Omental fat pad (tissue), 4 donors: ENCODE data around the gene LSM14A. TPM values are rescaled to one million over a fixed set of nuclear protein-coding genes. Genes with fewer than 3 reads are reported as not detected.
"Not testable (repeated sequence)": the region's sequence is repeated elsewhere in the genome, so short reads cannot be mapped to it uniquely, and the experiment has no call there.

ENCODE experiments used
- ATAC-seq: fragments of 150-250 bp; one replicate; pipeline ENCODE4 v1.9.1; 2016; ENCODE audit warnings: mild to moderate bottlenecking, moderate library complexity; ENCODE audit not compliant: low FRiP score
- DNase-seq: peaks from one replicate; pipeline ENCODE4 v3.0.0-alpha.2; 2019; ENCODE audit warnings: low spot score
- CTCF ChIP-seq, 3 donors: fragments of 450-650 bp; IDR thresholded peaks; one replicate each; pipeline ENCODE4 v1.5.1; 2016 to 2017; ENCODE audit warnings: antibody characterized with exemption in 3 of 3, mild to moderate bottlenecking in 3 of 3, moderate library complexity in 2 of 3
- total RNA-seq, 4 donors: library from RNA; depleted of rRNA; stranded (reverse); fragments of >200 nt; gene quantifications; one replicate each; pipeline ENCODE4 v1.1.0, GENCODE V29; 2016

Gene LSM14A
- total RNA-seq, 4 donors from 2014 or later, result 63.0 to 128 (median 93.1) TPM

GRCh38 chr19:34215666-34216038 lies 43.3 kb downstream of the LSM14A start:
- DNase-seq (no peak), ATAC-seq (no peak)
- no peak for TF ChIP-seq CTCF (IDR thresholded peaks at IDR 0.05)

DNA sequence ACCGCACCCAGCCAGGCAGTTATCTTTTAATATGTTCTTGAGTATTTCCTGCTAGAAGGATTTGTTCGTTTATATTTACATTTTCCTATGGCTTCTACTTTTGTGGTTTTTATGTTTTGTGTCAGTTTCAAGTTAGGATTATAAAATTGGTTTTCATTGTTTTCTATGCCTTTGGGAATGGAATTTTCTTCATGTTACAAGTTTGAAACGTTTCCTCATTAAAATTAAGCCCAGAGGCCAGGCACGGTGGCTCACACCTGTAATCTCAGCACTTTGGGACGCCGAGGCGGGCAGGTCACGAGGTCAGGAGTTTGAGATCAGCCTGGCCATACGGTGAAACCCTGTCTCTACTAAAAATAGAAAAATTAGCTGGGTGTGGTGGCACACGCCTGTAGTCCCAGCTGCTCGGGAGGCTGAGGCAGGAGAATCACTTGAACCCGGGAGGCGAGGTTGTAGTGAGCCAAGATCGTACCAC lies 44.5 kb downstream of the LSM14A start:
- DNase-seq, ATAC-seq: not testable (repeated sequence)

- DNase-seq (no peak), ATAC-seq (no peak)
- TF ChIP-seq CTCF (IDR thresholded peaks at IDR 0.05), result no peak
Observed at GRCh38 chr19:34217952-34218817, 45.9 kb downstream of the LSM14A start.

DNA sequence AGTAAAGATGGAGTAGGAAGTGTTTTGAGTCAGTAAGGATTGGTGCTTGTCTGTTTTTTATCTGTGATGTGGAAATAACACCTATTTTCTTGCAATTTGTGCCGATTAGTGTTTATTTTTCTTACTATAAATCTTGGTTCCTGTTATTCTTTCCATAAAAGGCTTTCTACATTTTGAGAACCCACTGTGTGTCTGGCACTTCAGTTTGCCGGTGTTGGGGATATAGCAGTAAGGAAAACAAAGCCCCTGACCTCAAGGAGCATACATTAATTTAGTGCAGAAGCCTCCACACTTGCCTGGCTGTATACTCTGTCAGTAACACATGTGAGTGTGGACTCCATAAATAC lies 46.5 kb downstream of the LSM14A start:
- no peak for TF ChIP-seq CTCF (IDR thresholded peaks at IDR 0.05)
- DNase-seq, result no peak
- no peak for ATAC-seq

- peak; percentile 75 for DNase-seq
- no peak for ATAC-seq
- TF ChIP-seq CTCF (IDR thresholded peaks at IDR 0.05), result no peak
Observed at GRCh38 chr19:34220472-34221063, 48.3 kb downstream of the LSM14A start.

- no peak for ATAC-seq
- TF ChIP-seq CTCF (IDR thresholded peaks at IDR 0.05), result no peak
- DNase-seq, result no peak
Observed at GRCh38 chr19:34222386-34222785, 50.1 kb downstream of the LSM14A start.

DNA sequence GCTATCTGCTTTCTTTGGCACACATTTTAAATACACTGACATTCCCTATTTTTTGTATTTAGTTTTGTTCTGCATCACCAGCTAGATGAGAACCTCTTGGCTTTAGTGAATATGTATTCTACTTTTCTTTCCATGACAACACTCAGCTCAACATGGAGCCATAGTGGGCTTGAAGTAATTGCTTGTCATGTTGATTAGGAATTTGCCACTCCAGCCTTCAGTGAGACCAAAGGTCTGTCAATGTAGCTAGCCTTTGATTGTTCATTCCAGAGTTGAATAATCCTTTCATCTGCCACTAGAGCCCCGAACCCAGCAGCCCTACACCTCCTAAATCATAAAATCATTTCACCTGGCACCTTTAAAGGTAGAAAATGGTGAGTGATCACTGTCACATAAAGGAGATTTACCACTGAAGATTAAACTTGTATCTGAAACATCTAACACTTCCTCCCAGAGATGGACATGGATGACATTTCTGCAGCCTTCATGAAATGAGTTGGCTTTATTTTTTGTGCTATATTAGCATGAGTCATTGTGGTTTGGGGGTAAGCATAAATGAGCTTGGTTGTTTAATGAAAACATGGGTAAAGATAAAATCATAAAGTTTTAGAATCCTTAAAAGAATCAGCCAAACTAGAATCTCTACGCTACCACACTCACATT lies 52.8 kb downstream of the LSM14A start:
- no peak for TF ChIP-seq CTCF (IDR thresholded peaks at IDR 0.05)
- ATAC-seq (no peak), DNase-seq (no peak)
